Measurements from ENCODE around the gene PELI2. TPM values are rescaled to one million over a fixed set of nuclear protein-coding genes. Genes with fewer than 3 reads are reported as not detected.

Gene PELI2
- total RNA-seq, 2 experiments from 2014 or later: 0.57 to 0.68 TPM

DNA sequence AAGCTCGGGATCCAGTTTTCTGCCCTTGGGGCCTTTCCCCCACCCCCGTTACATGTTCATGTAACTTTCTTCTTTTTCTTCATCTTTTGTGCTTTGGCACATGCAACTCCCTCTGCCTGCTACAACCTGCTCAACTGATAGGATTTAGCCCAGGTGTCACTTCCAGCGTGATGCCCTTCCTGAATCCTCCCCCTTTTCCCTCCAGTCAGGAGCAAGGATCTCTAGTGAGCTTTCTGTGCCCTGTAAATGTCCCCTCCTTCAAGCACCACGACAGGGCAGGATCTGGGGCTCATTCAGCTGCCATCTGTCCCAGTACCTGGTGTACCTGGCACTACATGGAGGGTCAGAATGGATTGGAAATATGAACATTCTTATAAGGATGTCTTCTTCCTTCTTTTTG is 15.3 kb downstream of the PELI2 start:
- DNase-seq: no peak
- CTCF ChIA-PET: no interaction called here
- Mint-ChIP-seq H3K4me3 (no peak overlapping the region), H3K27me3 (ENCODE audit: low read depth) (peaks cover 15% of the 10 kb centered on the region), H3K36me3 (ENCODE audit: low read depth) (no peaks in the 10 kb centered on the region), H3K27ac (no peak overlapping the region), H3K9me3 (ENCODE audit: insufficient read depth) (no peaks in the 10 kb centered on the region), H3K4me1 (ENCODE audit: low read depth) (peaks cover 2% of the 10 kb centered on the region)
- POLR2A ChIA-PET: no interaction called here
- no peak for ATAC-seq

DNA sequence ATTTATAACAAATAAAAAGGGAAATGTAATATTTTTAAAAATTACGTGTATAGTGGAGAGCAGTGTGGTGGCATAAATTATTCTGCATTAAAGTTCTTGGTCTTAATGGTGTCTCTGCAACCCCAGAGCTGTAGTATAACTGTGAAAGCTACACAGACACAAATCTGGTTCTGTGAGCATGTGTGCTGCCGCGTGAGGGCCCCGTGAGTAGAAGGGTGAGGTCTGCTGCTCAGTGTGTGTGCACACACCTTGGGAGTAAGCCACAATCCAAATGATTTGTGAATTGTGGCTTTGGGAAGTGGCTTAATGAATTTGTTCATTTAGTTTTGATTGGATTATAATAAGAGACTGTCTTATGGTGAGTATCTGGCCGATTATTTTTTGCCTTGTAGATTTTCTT is 16.8 kb downstream of the PELI2 start:
- ChIA-PET CTCF (no interaction called here), POLR2A (no interaction called here)
- Mint-ChIP-seq H3K36me3 (ENCODE audit: low read depth) (no peaks in the 10 kb centered on the region), H3K4me3 (no peak overlapping the region), H3K4me1 (ENCODE audit: low read depth) (no peaks in the 10 kb centered on the region), H3K9me3 (ENCODE audit: insufficient read depth) (no peaks in the 10 kb centered on the region), H3K27me3 (ENCODE audit: low read depth) (peaks cover 20% of the 10 kb centered on the region), H3K27ac (no peak overlapping the region)
- DNase-seq (no peak), ATAC-seq (no peak)

DNA sequence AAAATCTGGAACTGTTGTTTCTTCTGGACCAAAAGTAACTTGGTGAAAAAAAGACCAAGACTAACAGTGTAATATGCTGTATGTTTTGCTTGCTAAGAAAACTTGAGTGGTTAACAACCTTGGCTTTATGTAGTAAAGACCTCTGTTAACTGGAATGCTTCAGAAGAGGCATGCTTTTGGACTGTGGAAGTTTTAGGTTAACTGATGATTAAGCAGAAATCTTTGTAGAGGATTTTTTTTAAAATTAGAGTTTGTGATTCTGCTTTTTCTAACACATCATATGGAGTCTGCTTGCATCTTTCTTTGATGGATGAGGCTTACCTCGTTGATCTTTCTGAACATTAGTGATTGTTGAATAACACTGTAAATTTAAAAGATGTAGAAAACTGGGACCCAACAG is 17.5 kb downstream of the PELI2 start:
- peaks cover 20% of the 10 kb centered on the region for H3K27me3 Mint-ChIP-seq (ENCODE audit: low read depth)
- POLR2A ChIA-PET: no interaction called here

DNA sequence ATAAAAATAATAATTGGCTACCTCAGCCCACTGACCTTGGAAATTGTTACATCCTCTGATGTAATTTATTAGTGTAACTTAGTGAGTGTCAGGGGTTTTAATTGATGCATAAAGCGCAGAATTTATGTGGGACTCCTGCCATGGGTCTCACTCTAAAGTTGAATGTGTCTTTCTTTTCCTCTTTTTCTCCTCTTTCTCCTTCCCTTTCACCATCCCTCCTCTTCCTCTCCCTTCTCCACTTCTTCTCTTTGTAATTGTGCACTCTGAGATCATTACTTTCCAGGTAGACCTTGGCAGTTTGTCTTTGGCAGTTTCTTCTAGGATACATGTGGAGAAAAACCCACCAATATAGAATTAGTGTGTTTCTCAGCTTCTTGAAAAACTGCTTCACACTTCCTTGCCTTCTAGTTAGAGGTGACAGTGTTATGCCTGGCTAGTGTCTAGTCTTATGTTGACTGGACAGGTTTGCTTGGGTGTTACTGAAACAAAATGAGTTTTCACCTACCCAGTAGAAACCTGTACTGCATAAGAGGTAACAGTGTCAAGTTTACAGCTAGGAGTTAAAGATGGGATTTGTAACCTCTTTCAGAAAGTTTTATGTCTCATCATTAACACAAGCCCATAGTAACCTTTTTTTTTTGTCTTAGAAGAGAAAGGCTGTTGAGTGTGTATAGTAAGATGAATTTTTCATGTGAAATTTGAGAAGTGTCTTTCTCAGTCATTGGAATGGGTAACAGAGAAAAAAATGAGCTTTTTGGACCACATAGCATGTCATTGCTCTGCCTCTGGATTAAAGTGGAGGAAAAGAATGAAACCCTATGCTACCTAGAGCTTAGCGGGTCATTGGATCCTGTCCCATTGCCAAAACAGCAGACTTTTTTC is 18.6 kb downstream of the PELI2 start:
- CTCF ChIA-PET: interaction anchor here (0.7 to 1.0 kb wide), 2 partner anchors 10 to 17 kb away, joined by 3 read pairs; no protein-coding TSS in a partner anchor
- POLR2A ChIA-PET: no interaction called here
- ATAC-seq: no peak
- Mint-ChIP-seq H3K4me1 (ENCODE audit: low read depth) (no peaks in the 10 kb centered on the region), H3K36me3 (ENCODE audit: low read depth) (no peaks in the 10 kb centered on the region), H3K27ac (no peak overlapping the region), H3K9me3 (ENCODE audit: insufficient read depth) (no peaks in the 10 kb centered on the region), H3K27me3 (ENCODE audit: low read depth) (peaks cover 20% of the 10 kb centered on the region), H3K4me3 (no peak overlapping the region)
- no peak for DNase-seq

More for the DNA sequence above, 17.5 kb downstream of the PELI2 start:
- ATAC-seq (no peak), DNase-seq (no peak)
- Mint-ChIP-seq H3K4me1 (ENCODE audit: low read depth) (no peaks in the 10 kb centered on the region), H3K4me3 (no peak overlapping the region), H3K36me3 (ENCODE audit: low read depth) (no peaks in the 10 kb centered on the region), H3K9me3 (ENCODE audit: insufficient read depth) (no peaks in the 10 kb centered on the region), H3K27ac (no peak overlapping the region)
- CTCF ChIA-PET: no interaction called here

DNA sequence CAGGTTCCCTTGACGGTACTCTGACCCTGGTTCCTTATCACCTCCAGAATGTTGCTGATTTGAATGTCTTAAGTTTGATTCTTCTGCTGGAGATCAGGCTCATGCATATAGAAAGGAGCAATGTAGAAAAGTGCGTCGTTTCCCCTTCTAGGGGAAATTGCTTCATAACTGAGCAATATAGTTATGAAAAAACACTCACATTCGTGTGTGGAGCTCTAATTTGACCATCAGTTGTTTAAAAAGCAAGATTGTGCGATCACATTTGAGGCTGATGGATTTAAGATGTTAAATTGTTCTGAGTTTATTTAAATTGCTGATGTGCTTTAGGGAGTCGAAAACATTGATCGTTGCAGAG is 19.2 kb downstream of the PELI2 start:
- ChIA-PET CTCF (interaction anchor here (0.7 to 1.0 kb wide), 2 partner anchors 10 to 18 kb away, joined by 3 read pairs; no protein-coding TSS in a partner anchor), POLR2A (no interaction called here)
- no peaks in the 10 kb centered on the region for H3K4me1 Mint-ChIP-seq (ENCODE audit: low read depth)
- H3K9me3 Mint-ChIP-seq (ENCODE audit: insufficient read depth): no peaks in the 10 kb centered on the region
- DNase-seq (no peak), ATAC-seq (no peak)
- no peaks in the 10 kb centered on the region for H3K36me3 Mint-ChIP-seq (ENCODE audit: low read depth)
- no peak overlapping the region for H3K27ac Mint-ChIP-seq
- H3K27me3 Mint-ChIP-seq (ENCODE audit: low read depth): peaks cover 20% of the 10 kb centered on the region
- H3K4me3 Mint-ChIP-seq: no peak overlapping the region

DNA sequence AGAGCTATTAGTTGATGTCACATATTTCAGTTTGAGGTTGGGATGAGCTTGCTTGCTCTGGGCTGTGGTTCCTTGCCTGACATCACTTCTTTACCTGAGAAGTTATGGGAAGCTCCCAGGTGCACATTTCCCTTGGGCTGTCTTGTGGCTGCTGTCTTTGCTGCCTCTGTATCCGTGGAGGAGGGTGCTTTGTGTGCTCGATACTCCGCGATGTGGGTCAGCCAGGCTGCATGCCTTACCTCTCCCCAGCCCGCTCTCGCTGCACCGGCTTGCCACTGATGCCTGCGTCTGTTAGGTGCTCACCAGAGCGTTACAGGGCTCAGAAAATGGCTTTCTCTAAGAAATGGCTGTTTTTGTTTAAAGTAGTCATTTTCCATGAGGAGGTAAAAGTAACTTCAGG is 19.6 kb downstream of the PELI2 start:
- Mint-ChIP-seq H3K4me1 (ENCODE audit: low read depth) (no peaks in the 10 kb centered on the region), H3K4me3 (no peak overlapping the region), H3K36me3 (ENCODE audit: low read depth) (no peaks in the 10 kb centered on the region), H3K27me3 (ENCODE audit: low read depth) (peaks cover 20% of the 10 kb centered on the region), H3K27ac (no peak overlapping the region), H3K9me3 (ENCODE audit: insufficient read depth) (no peaks in the 10 kb centered on the region)
- ATAC-seq (no peak), DNase-seq (no peak)
- CTCF ChIA-PET: interaction anchor here (0.7 to 1.0 kb wide), 2 partner anchors 11 to 18 kb away, joined by 3 read pairs; no protein-coding TSS in a partner anchor
- POLR2A ChIA-PET: no interaction called here

DNA sequence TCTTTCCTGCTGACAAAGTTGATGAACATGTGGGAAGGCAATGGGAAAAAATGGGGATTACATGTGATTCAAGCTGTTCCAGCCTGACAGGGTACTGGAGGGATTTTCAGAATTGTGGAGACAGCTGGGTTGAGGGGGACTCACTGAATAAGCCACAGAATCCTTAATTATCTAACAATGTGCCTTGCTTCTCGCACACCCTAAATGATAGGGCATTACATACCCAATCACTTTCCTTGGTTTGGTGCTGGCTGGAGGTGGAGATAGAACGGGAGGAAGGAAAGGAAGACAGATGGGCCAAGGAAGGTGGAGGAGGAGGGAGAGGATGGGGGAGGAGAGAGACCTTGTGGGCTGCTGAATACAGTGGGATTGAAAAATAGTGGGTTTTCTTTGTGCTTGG is 20.7 kb downstream of the PELI2 start:
- Mint-ChIP-seq H3K27me3 (ENCODE audit: low read depth) (peaks cover 17% of the 10 kb centered on the region), H3K36me3 (ENCODE audit: low read depth) (no peaks in the 10 kb centered on the region), H3K27ac (no peak overlapping the region), H3K4me1 (ENCODE audit: low read depth) (no peaks in the 10 kb centered on the region), H3K4me3 (no peak overlapping the region), H3K9me3 (ENCODE audit: insufficient read depth) (no peaks in the 10 kb centered on the region)
- POLR2A ChIA-PET: no interaction called here
- CTCF ChIA-PET: no interaction called here
- DNase-seq: no peak
- ATAC-seq: no peak

DNA sequence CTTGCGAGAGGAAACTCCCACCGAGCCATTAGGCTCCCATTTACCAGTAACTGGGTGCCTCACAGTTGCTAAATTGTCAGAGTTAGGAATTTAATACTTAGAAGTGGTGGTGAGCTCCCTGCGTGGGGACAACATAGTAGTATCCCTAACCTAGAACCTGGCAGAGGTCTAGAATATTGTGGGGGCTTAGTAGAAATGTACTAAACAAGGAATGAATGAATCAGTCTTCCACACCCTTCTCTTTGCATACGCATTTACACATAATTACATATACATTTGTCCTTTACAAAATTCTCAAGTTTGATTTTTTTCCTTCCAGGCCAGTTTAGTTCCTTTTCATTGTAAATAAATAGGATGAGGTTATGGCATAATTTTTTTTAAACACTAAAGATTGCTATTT is 24.1 kb downstream of the PELI2 start:
- H3K4me1 Mint-ChIP-seq (ENCODE audit: low read depth): no peaks in the 10 kb centered on the region
- no peak overlapping the region for H3K4me3 Mint-ChIP-seq
- CTCF ChIA-PET: no interaction called here
- POLR2A ChIA-PET: no interaction called here
- H3K27me3 Mint-ChIP-seq (ENCODE audit: low read depth): peaks cover 11% of the 10 kb centered on the region
- no peak for DNase-seq
- H3K36me3 Mint-ChIP-seq (ENCODE audit: low read depth): no peaks in the 10 kb centered on the region
- no peaks in the 10 kb centered on the region for H3K9me3 Mint-ChIP-seq (ENCODE audit: insufficient read depth)
- H3K27ac Mint-ChIP-seq: no peak overlapping the region
- no peak for ATAC-seq

DNA sequence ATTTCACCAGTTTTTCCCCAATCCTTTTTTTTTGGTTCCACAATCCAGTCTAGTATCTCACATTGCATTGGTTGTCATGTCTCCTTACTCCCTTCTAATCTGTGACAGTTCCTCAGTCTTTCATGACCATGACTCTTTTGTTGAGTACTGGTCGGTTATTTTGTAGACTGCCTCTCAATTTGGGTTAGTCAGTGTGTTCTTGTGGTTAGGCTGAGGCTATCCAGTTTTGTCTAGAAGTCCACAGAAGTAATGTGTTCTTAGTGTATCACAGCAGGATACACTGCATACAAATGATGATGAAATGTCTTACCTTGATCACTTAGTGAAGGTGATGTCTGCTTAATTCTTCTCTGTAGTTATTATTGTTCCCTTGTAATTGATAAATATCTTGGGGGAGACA is 24.8 kb downstream of the PELI2 start:
- ATAC-seq (no peak), DNase-seq (no peak)
- ChIA-PET POLR2A (no interaction called here), CTCF (no interaction called here)
- H3K4me1 Mint-ChIP-seq (ENCODE audit: low read depth): peaks cover 6% of the 10 kb centered on the region
- H3K27ac Mint-ChIP-seq: no peak overlapping the region
- no peak overlapping the region for H3K4me3 Mint-ChIP-seq
- no peaks in the 10 kb centered on the region for H3K36me3 Mint-ChIP-seq (ENCODE audit: low read depth)
- H3K27me3 Mint-ChIP-seq (ENCODE audit: low read depth): peaks cover 7% of the 10 kb centered on the region
- no peaks in the 10 kb centered on the region for H3K9me3 Mint-ChIP-seq (ENCODE audit: insufficient read depth)

DNA sequence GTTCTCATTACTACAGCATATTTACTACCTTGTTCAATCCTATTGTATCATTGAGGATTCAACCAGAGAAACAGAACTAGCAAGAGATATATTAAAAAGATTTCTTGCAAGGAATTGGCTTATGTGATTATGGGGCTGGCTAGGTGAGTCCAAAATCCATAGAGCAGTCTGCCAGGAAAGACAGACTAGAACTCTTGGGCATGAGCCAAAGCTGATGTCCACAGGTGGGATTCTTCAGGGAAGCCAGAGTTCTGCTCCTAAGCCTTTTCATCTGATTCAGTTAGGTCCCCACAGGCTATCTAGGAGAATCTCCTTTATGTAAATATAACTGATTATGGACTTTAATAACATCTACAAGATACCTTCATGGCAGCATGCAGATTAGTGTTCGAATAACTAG is 26.0 kb downstream of the PELI2 start:
- ChIA-PET CTCF (no interaction called here), POLR2A (no interaction called here)
- ATAC-seq (no peak), DNase-seq (no peak)
- Mint-ChIP-seq H3K9me3 (ENCODE audit: insufficient read depth) (no peaks in the 10 kb centered on the region), H3K4me3 (no peak overlapping the region), H3K27me3 (ENCODE audit: low read depth) (peaks cover 4% of the 10 kb centered on the region), H3K27ac (no peak overlapping the region), H3K4me1 (ENCODE audit: low read depth) (peaks cover 10% of the 10 kb centered on the region), H3K36me3 (ENCODE audit: low read depth) (no peaks in the 10 kb centered on the region)

DNA sequence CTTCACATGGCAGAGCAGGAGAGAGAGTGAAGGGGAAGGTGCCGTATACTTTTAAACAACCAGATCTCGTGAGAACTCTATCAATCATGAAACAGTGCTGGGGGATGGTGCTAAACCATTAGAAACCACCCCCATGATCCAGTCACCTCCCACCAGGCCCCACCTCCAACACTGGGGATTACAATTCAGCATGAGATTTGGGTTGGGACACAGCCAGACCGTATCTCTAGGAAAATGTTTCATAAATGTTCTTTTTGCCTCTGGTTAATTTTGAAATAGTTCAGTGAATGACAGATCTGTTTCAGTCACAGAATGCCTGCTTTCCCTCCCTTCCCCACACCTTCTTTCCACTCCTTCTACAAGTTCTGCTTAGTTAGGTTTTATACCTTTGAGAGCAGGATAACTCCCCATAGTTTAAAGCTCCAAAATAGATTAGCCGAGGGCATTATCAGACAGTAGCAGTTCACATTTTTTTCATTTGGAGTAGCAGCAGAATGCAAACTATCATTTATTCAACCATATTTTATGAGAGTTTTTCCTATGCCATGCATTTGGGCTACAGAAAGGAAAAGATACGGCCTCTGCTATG is 27.1 kb downstream of the PELI2 start:
- Mint-ChIP-seq H3K36me3 (ENCODE audit: low read depth) (no peaks in the 10 kb centered on the region), H3K27ac (no peak overlapping the region), H3K27me3 (ENCODE audit: low read depth) (peaks cover 5% of the 10 kb centered on the region), H3K9me3 (ENCODE audit: insufficient read depth) (no peaks in the 10 kb centered on the region), H3K4me1 (ENCODE audit: low read depth) (peaks cover 10% of the 10 kb centered on the region), H3K4me3 (no peak overlapping the region)
- ChIA-PET CTCF (no interaction called here), POLR2A (no interaction called here)
- no peak for DNase-seq
- ATAC-seq: no peak

DNA sequence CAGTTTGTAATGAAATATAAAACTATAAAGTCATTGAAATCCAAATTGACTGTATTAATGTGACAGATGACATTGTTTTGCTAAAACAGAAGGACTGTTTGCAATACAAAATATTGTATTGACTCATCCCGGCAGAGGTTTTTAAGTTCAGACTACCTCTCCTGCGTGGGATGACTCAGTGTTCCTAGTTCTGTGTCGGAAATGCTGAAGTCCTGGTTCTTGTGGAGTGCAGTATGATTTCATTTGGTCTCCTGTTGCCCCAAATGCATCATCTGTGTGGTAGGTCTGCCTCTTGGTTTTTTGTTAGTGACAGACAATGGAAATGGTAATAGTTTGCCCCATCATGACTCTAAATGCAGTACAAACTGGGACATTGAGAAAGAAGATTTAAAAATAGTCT is 27.8 kb downstream of the PELI2 start:
- ChIA-PET POLR2A (no interaction called here), CTCF (no interaction called here)
- peaks cover 14% of the 10 kb centered on the region for H3K4me1 Mint-ChIP-seq (ENCODE audit: low read depth)
- no peak overlapping the region for H3K27ac Mint-ChIP-seq
- H3K27me3 Mint-ChIP-seq (ENCODE audit: low read depth): peaks cover 5% of the 10 kb centered on the region
- no peak for ATAC-seq
- H3K9me3 Mint-ChIP-seq (ENCODE audit: insufficient read depth): no peaks in the 10 kb centered on the region
- no peak overlapping the region for H3K4me3 Mint-ChIP-seq
- DNase-seq: no peak
- no peaks in the 10 kb centered on the region for H3K36me3 Mint-ChIP-seq (ENCODE audit: low read depth)

Measured in activated CD8-positive, alpha-beta T cell treated with anti-CD3 and anti-CD28 coated beads, Interleukin-2, amount 10 ng/mL, durations not matched to agents 7 days and 5 days (primary cell).